ENCODE results near the gene CD8B.
"Not testable (repeated sequence)": the region's sequence is repeated elsewhere in the genome, so short reads cannot be mapped to it uniquely, and the experiment has no call there.

The CD8B gene

GRCh38 chr2:86835548-86835889, 26.2 kb downstream of the CD8B start:
- not testable (repeated sequence) for DNase-seq

GRCh38 chr2:86833315-86833714, 28.4 kb downstream of the CD8B start:
- no peak for DNase-seq

GRCh38 chr2:86832334-86833096, 29.2 kb downstream of the CD8B start:
- no peak for DNase-seq

GRCh38 chr2:86831537-86831936, 30.1 kb downstream of the CD8B start:
- DNase-seq, result no peak

GRCh38 chr2:86826951-86827350, 34.7 kb downstream of the CD8B start:
- no peak for DNase-seq

GRCh38 chr2:86825693-86826381, 35.8 kb downstream of the CD8B start:
- no peak for DNase-seq

GRCh38 chr2:86825036-86825692, 36.5 kb downstream of the CD8B start:
- DNase-seq, result no peak

GRCh38 chr2:86822668-86823345, 38.9 kb downstream of the CD8B start:
- no peak for DNase-seq

GRCh38 chr2:86821842-86822241, 39.8 kb downstream of the CD8B start:
- DNase-seq, result no peak

GRCh38 chr2:86821306-86821705, 40.4 kb downstream of the CD8B start:
- DNase-seq, result no peak

- DNase-seq, result no peak
Measured at GRCh38 chr2:86818957-86819356, 42.7 kb downstream of the CD8B start.

- DNase-seq, result no peak
Measured at GRCh38 chr2:86818114-86818801, 43.4 kb downstream of the CD8B start.

GRCh38 chr2:86815611-86816010, 46.1 kb downstream of the CD8B start:
- DNase-seq, result no peak

- DNase-seq, result no peak
Measured at GRCh38 chr2:86809481-86810121, 52.1 kb downstream of the CD8B start.

GRCh38 chr2:86808315-86809161, 53.1 kb downstream of the CD8B start:
- peak; percentile 15 to 73 for DNase-seq

GRCh38 chr2:86807468-86808275, 54.0 kb downstream of the CD8B start:
- DNase-seq, result peak; percentile 50 to 61

GRCh38 chr2:86807133-86807467, 54.6 kb downstream of the CD8B start:
- no peak for DNase-seq

- no peak for DNase-seq
Measured at GRCh38 chr2:86806059-86806857, 55.4 kb downstream of the CD8B start.

- DNase-seq, result no peak
Measured at GRCh38 chr2:86800856-86801567, 60.7 kb downstream of the CD8B start.

All from cerebellar nuclear complex (tissue), 1 donor.